Sciatic nerve (tissue), 2 donors: ENCODE measurements around the gene UGP2. TPM values are rescaled to one million over a fixed set of nuclear protein-coding genes. Genes with fewer than 3 reads are reported as not detected.
"Not testable (repeated sequence)": the region's sequence is repeated elsewhere in the genome, so short reads cannot be mapped to it uniquely, and the experiment has no call there.

Experiments
- ATAC-seq: fragments of 200-7000 bp; cut with Tn5 transposase; one replicate; pipeline ENCODE4 v1.9.1; 2020; ENCODE audit warnings: mild to moderate bottlenecking, moderate library complexity
- DNase-seq: peaks from one replicate; pipeline ENCODE4 v3.0.0-alpha.2; 2020; ENCODE audit warnings: low spot score
- intact Hi-C: fragments of 100-400 bp; cut with DNase I; formaldehyde crosslinking; loops from one replicate; pipeline ENCODE4 v1.14.2; 2022
- total RNA-seq: library from RNA; stranded (reverse); fragmentation: NEBNext Ultra II Directional; extraction: Animal tissue kit (Norgen Biotek cat#: 25700); gene quantifications from one replicate; pipeline ENCODE4 v1.2.1, GENCODE V29; 2021
- donor health status: DM: no; HTN: no; CAD: no.
- donor health status: DM: no; HTN: no; CAD: no.

The UGP2 gene
- total RNA-seq, 1 donor from 2014 or later: 121 TPM

- DNase-seq (no peak), ATAC-seq (no peak)
- intact Hi-C loops: no loop called here
Measured at GRCh38 chr2:63834401-63834800, 7.3 kb upstream of the UGP2 start.

- no peak for DNase-seq
- ATAC-seq: no peak
- intact Hi-C loops: no loop called here
Measured at GRCh38 chr2:63837036-63837594, 4.6 kb upstream of the UGP2 start.

GRCh38 chr2:63840081-63840784 is 1.5 kb upstream of the UGP2 start:
- peak; percentile 2 for ATAC-seq
- intact Hi-C loops: no loop called here
- no peak for DNase-seq

GRCh38 chr2:63840785-63841253 is 877 bp upstream of the UGP2 start:
- ATAC-seq: peak; percentile 98
- intact Hi-C loops: no loop called here
- DNase-seq: peak; percentile 99

- DNase-seq (peak; percentile 63), ATAC-seq (peak; percentile 42)
- intact Hi-C loops: no loop called here
Measured at GRCh38 chr2:63842149-63843061, 709 bp downstream of the UGP2 start.

GRCh38 chr2:63843093-63843492 is 1.4 kb downstream of the UGP2 start:
- ATAC-seq (no peak), DNase-seq (no peak)
- intact Hi-C loops: no loop called here

GRCh38 chr2:63843791-63844190 is 2.1 kb downstream of the UGP2 start:
- intact Hi-C loops: no loop called here
- DNase-seq: no peak
- ATAC-seq: no peak

- intact Hi-C loops: no loop called here
Measured at GRCh38 chr2:63844616-63845015, 2.9 kb downstream of the UGP2 start.

GRCh38 chr2:63845866-63846265 is 4.2 kb downstream of the UGP2 start:
- intact Hi-C loops: no loop called here
- ATAC-seq: no peak
- no peak for DNase-seq

More at GRCh38 chr2:63844616-63845015, 2.9 kb downstream of the UGP2 start:
- DNase-seq (no peak), ATAC-seq (no peak)

GRCh38 chr2:63846487-63846886 is 4.8 kb downstream of the UGP2 start:
- intact Hi-C loops: no loop called here
- no peak for DNase-seq
- no peak for ATAC-seq

GRCh38 chr2:63847571-63847970 is 5.9 kb downstream of the UGP2 start:
- ATAC-seq, intact Hi-C loops, DNase-seq: not testable (repeated sequence)

GRCh38 chr2:63849381-63850203 is 7.9 kb downstream of the UGP2 start:
- ATAC-seq: no peak
- intact Hi-C loops: no loop called here
- no peak for DNase-seq

GRCh38 chr2:63850204-63850571 is 8.5 kb downstream of the UGP2 start:
- DNase-seq: no peak
- intact Hi-C loops: no loop called here
- no peak for ATAC-seq

- DNase-seq (no peak), ATAC-seq (no peak)
- intact Hi-C loops: no loop called here
Measured at GRCh38 chr2:63850649-63851048, 9.0 kb downstream of the UGP2 start.

- intact Hi-C loops: no loop called here
- ATAC-seq (no peak), DNase-seq (no peak)
Measured at GRCh38 chr2:63851691-63852311, 10.1 kb downstream of the UGP2 start.

GRCh38 chr2:63853527-63854310 is 12.0 kb downstream of the UGP2 start:
- peak; percentile 45 for ATAC-seq
- intact Hi-C loops: no loop called here
- DNase-seq: no peak

- DNase-seq (no peak), ATAC-seq (no peak)
- intact Hi-C loops: no loop called here
Measured at GRCh38 chr2:63855418-63856302, 14.0 kb downstream of the UGP2 start.
